IMR-90 (cell line): ENCODE results near the gene SNRPA1. TPM values are rescaled to one million over a fixed set of nuclear protein-coding genes. Genes with fewer than 3 reads are reported as not detected.

ENCODE experiments used
- ATAC-seq: fragments of 200-7000 bp; cut with Tn5 transposase; 2 replicates; pipeline ENCODE4 v1.9.1; 2020; ENCODE audit warnings: low read depth, mild to moderate bottlenecking, moderate library complexity
- BruUV-seq: library from RNA; stranded (reverse); fragments of 400-500 nt; replicated peaks from 2 replicates; lab custom pipeline; 2021; lab: Mats Ljungman, UMichigan
- CTCF ChIA-PET: fragments of 300-600 bp; formaldehyde crosslinking; extraction: SDS; loops from one replicate; lab custom pipeline; 2021; ENCODE audit warnings: antibody characterized with exemption; lab: Yijun Ruan, JAX
- POLR2A ChIA-PET: fragments of 300-600 bp; sonication (Branson Sonifier 250); formaldehyde crosslinking; loops from one replicate; lab custom pipeline; 2022; ENCODE audit warnings: antibody characterized with exemption; ENCODE audit not compliant: unreplicated experiment; lab: Charles Lee
- DNase-seq: peaks from one replicate; pipeline ENCODE4 v3.0.0; 2013
- H2AFZ ChIP-seq: replicated peaks from 2 replicates; pipeline ENCODE3; 2013; ENCODE audit warnings: low read length, mild to moderate bottlenecking; ENCODE audit not compliant: poor library complexity
- H2AK5ac ChIP-seq: 2 replicates; pipeline ENCODE4 v1.6.1; 2013; ENCODE audit warnings: low read depth, low read length, inconsistent platforms
- H2AK9ac ChIP-seq: replicated peaks from 2 replicates; pipeline ENCODE3; 2013; ENCODE audit warnings: mild to moderate bottlenecking, low read depth, low read length, moderate library complexity; ENCODE audit not compliant: poor library complexity
- H2BK120ac ChIP-seq: 2 replicates; pipeline ENCODE4 v1.6.1; 2013; ENCODE audit warnings: low read depth, low read length, inconsistent platforms
- H2BK15ac ChIP-seq: 3 replicates; pipeline ENCODE4 v1.6.1; 2013; ENCODE audit warnings: low read depth, low read length, inconsistent platforms
- H2BK20ac ChIP-seq: 2 replicates; pipeline ENCODE4 v1.6.1; 2013; ENCODE audit warnings: low read depth, mild to moderate bottlenecking, inconsistent platforms, low read length, moderate library complexity
- H2BK5ac ChIP-seq: 2 replicates; pipeline ENCODE4 v1.6.1; 2013; ENCODE audit warnings: mild to moderate bottlenecking, low read depth, low read length, inconsistent platforms; ENCODE audit not compliant: poor library complexity, severe bottlenecking
- H3K14ac ChIP-seq: replicated peaks from 2 replicates; pipeline ENCODE4 v1.6.1; 2013; ENCODE audit warnings: low read depth, low read length, inconsistent platforms
- H3K18ac ChIP-seq: 2 replicates; pipeline ENCODE4 v1.6.1; 2013; ENCODE audit warnings: low read depth, low read length, control low read depth
- H3K23ac ChIP-seq: 2 replicates; pipeline ENCODE4 v1.6.1; 2013; ENCODE audit warnings: low read depth, low read length, inconsistent platforms
- H3K27ac ChIP-seq: 2 replicates; pipeline ENCODE4 v1.5.1; 2013; ENCODE audit warnings: mild to moderate bottlenecking, control low read depth, low read length; ENCODE audit not compliant: insufficient read depth
- H3K27me3 ChIP-seq: 2 replicates; pipeline ENCODE4 v1.6.1; 2013; ENCODE audit warnings: low read length; ENCODE audit not compliant: control insufficient read depth, insufficient read depth
- H3K36me3 ChIP-seq: 2 replicates; pipeline ENCODE4 v1.6.1; 2013; ENCODE audit warnings: low read length, mixed read lengths; ENCODE audit not compliant: control insufficient read depth, insufficient read depth
- H3K4ac ChIP-seq: 2 replicates; pipeline ENCODE4 v1.6.1; 2013; ENCODE audit warnings: low read depth, low read length, inconsistent platforms
- H3K4me1 ChIP-seq: 2 replicates; pipeline ENCODE4 v1.6.1; 2013; ENCODE audit warnings: low read length, mixed read lengths; ENCODE audit not compliant: control insufficient read depth, insufficient read depth
- H3K4me2 ChIP-seq: 2 replicates; pipeline ENCODE4 v1.6.1; 2013; ENCODE audit warnings: low read depth, mild to moderate bottlenecking, control low read depth, low read length, moderate library complexity
- H3K4me3 ChIP-seq: 2 replicates; pipeline ENCODE4 v1.5.1; 2013; ENCODE audit warnings: low read depth, mild to moderate bottlenecking, control low read depth, low read length, moderate library complexity; ENCODE audit not compliant: insufficient read depth
- H3K56ac ChIP-seq: 2 replicates; pipeline ENCODE4 v1.6.1; 2013; ENCODE audit warnings: low read length, inconsistent platforms; ENCODE audit not compliant: insufficient read depth; ENCODE audit errors: extremely low read depth
- H3K79me1 ChIP-seq, 2 experiments: 2 replicates each; pipeline ENCODE4 v1.6.1; 2013; ENCODE audit warnings: low read length in 2 of 2, inconsistent platforms in 1 of 2, low read depth in 1 of 2
- H3K9ac ChIP-seq: 2 replicates; pipeline ENCODE4 v1.6.1; 2013; ENCODE audit warnings: low read depth, low read length, control low read depth
- H3K9me1 ChIP-seq: 2 replicates; pipeline ENCODE4 v1.6.1; 2013; ENCODE audit warnings: low read length, inconsistent platforms; ENCODE audit not compliant: insufficient read depth
- H3K9me3 ChIP-seq: 2 replicates; pipeline ENCODE4 v1.6.1; 2013; ENCODE audit warnings: low read length; ENCODE audit not compliant: control insufficient read depth, insufficient read depth
- H4K20me1 ChIP-seq: 2 replicates; pipeline ENCODE4 v1.6.1; 2013; ENCODE audit warnings: low read length, inconsistent platforms; ENCODE audit not compliant: insufficient read depth
- H4K5ac ChIP-seq: 2 replicates; pipeline ENCODE4 v1.6.1; 2013; ENCODE audit warnings: mild to moderate bottlenecking, low read depth, low read length, control low read depth
- H4K8ac ChIP-seq, 2 experiments: 2 replicates each; pipeline ENCODE4 v1.6.1; 2013; ENCODE audit warnings: low read depth in 2 of 2, low read length in 2 of 2, control low read depth in 1 of 2, inconsistent platforms in 1 of 2
- H4K91ac ChIP-seq: 2 replicates; pipeline ENCODE4 v1.6.1; 2013; ENCODE audit warnings: low read depth, low read length, inconsistent platforms; ENCODE audit not compliant: insufficient read depth
- BHLHE40 ChIP-seq: fragments of 150-350 bp; IDR thresholded peaks from 2 replicates; pipeline ENCODE4 v1.6.1; 2016; ENCODE audit warnings: mild to moderate bottlenecking, low read depth, low read length
- CEBPB ChIP-seq: IDR thresholded peaks from 2 replicates; pipeline ENCODE4 v1.6.1; 2012; ENCODE audit warnings: low read depth, low read length, improper control_type of control experiment
- MAFK ChIP-seq: IDR thresholded peaks from 2 replicates; pipeline ENCODE4 v1.6.1; 2012; ENCODE audit warnings: low read depth, low read length, improper control_type of control experiment
- MAZ ChIP-seq: IDR thresholded peaks from 2 replicates; pipeline ENCODE4 v1.6.1; 2012; ENCODE audit warnings: low read depth, mild to moderate bottlenecking, low read length, improper control_type of control experiment, moderate library complexity, borderline replicate concordance
- RAD21 ChIP-seq: IDR thresholded peaks from 2 replicates; pipeline ENCODE4 v1.6.1; 2012; ENCODE audit warnings: low read length, improper control_type of control experiment
- SMC3 ChIP-seq: fragments of 150-350 bp; IDR thresholded peaks from 2 replicates; pipeline ENCODE4 v1.6.1; 2016; ENCODE audit warnings: low read depth, mild to moderate bottlenecking, antibody characterized with exemption, low read length, moderate library complexity
- WGBS, 2 experiments: methylation state at CpG; one replicate each; pipeline versions ENCODE4 v1.1.5 to v1.1.7; 2013; ENCODE audit warnings: missing lambda C conversion rate in 2 of 2; ENCODE audit not compliant: insufficient read length in 1 of 2; ENCODE audit errors: extremely low coverage in 2 of 2; 5-methylcytosine and 5-hydroxymethylcytosine counted together
- dilution Hi-C: fragments of 300-500 bp; cut with HindIII; formaldehyde crosslinking; loops from one replicate; pipeline ENCODE4 v1.14.3; 2018; ENCODE audit warnings: low sequenced_read_pairs; ENCODE audit not compliant: unreplicated experiment
- in situ Hi-C: fragments of 300-500 bp; cut with MboI; formaldehyde crosslinking; loops from 3 replicates; pipeline ENCODE4 v1.14.3; 2019; ENCODE audit warnings: low sequenced_read_pairs, inconsistent platforms, mixed read lengths
- intact Hi-C: fragments of 100-400 bp; cut with micrococcal nuclease; formaldehyde crosslinking; loops from 2 replicates; pipeline ENCODE4 v1.10.0; 2022
- polyA plus RNA-seq, 3 experiments: library from polyadenylated mRNA; depleted of rRNA; stranded (reverse); fragments of >200 nt; gene quantifications; 2 replicates each; pipeline ENCODE4 v1.2.3, GENCODE V29; 2012; ENCODE audit warnings: low replicate concordance in 1 of 3
- total RNA-seq: library from RNA; depleted of rRNA; stranded (reverse); fragments of >200 nt; gene quantifications from 2 replicates; pipeline ENCODE4 v1.2.3, GENCODE V29; 2012
- TF ChIP-seq, protein P1 (sequence below): conservative IDR thresholded peaks from 2 replicates; pipeline ENCODE4 v1.5.1; 2012; ENCODE audit warnings: mild to moderate bottlenecking, low read depth, low read length, improper control_type of control experiment

Gene SNRPA1
- total and polyA plus RNA-seq, 2 of the 4 experiments (the other 2 are of a cell fraction), result 37.1 to 79.9 TPM

DNA sequence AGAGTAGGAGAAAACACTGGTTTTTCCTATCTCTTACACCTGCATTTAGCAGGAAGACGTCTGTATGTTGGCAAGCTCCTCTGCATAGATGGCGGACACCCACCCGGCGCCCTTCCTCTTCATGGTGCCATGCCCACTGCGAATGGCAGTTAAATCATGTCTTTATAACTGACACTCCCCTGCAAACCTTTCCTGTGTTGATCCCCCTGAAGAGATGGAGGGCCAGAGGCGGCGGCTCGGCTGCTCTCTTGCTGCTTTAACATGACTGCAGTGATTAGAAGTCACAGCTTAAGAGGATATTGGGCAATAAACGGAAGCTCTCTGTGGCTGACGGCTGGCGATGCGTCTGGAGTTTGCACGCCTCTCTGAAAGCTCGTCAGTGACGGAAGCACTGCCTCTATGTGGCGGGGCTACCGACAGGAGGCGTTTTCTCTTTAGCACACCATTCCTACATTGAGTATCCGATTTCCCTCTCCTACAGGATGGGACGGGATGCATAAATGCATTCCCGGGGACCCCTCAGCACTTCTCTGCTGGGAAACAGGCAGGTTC is 25.5 kb upstream of the SNRPA1 start:
- Histone ChIP-seq H2BK20ac (no peak overlapping the region), H3K4me3 (no peak overlapping the region), H3K14ac (no peak overlapping the region), H3K27me3 (peaks cover 42% of the 10 kb centered on the region), H2AK5ac (no peak overlapping the region), H3K9me1 (no peaks in the 10 kb centered on the region), H3K56ac (no peak overlapping the region), H3K36me3 (no peaks in the 10 kb centered on the region), H4K8ac (no peak overlapping the region), H4K20me1 (no peaks in the 10 kb centered on the region), H3K4me2 (peak overlapping the region; percentile 61), H2AK9ac (no peak overlapping the region), H3K18ac (no peak overlapping the region), H3K79me1 (no peaks in the 10 kb centered on the region), H3K4ac (no peak overlapping the region), H2AFZ (peak overlapping the region; percentile 47), H2BK15ac (no peak overlapping the region), H4K5ac (no peak overlapping the region), H2BK5ac (no peak overlapping the region), H3K4me1 (no peaks in the 10 kb centered on the region), H3K9ac (no peak overlapping the region), H3K23ac (no peak overlapping the region), H2BK120ac (no peak overlapping the region), H3K27ac (no peak overlapping the region), H3K9me3 (no peaks in the 10 kb centered on the region), H4K91ac (no peak overlapping the region)
- peak; percentile 51 for DNase-seq
- ATAC-seq, result peak; percentile 82
- TF ChIP-seq SMC3 (no peak), RAD21 (no peak), BHLHE40 (no peak), MAZ (no peak), CEBPB (peak; percentile 91), MAFK (no peak)
- TF ChIP-seq, protein P1, sequence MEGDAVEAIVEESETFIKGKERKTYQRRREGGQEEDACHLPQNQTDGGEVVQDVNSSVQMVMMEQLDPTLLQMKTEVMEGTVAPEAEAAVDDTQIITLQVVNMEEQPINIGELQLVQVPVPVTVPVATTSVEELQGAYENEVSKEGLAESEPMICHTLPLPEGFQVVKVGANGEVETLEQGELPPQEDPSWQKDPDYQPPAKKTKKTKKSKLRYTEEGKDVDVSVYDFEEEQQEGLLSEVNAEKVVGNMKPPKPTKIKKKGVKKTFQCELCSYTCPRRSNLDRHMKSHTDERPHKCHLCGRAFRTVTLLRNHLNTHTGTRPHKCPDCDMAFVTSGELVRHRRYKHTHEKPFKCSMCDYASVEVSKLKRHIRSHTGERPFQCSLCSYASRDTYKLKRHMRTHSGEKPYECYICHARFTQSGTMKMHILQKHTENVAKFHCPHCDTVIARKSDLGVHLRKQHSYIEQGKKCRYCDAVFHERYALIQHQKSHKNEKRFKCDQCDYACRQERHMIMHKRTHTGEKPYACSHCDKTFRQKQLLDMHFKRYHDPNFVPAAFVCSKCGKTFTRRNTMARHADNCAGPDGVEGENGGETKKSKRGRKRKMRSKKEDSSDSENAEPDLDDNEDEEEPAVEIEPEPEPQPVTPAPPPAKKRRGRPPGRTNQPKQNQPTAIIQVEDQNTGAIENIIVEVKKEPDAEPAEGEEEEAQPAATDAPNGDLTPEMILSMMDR, result peak; percentile 42
- dilution Hi-C loops, result no loop called here
- ChIA-PET POLR2A (no interaction called here), CTCF (interaction anchor here (0.6 to 1.0 kb wide), 4 partner anchors 8 to 756 kb away, joined by 3 to 4 read pairs (median 4); no protein-coding TSS in a partner anchor)
- whole genome bisulfite sequencing, 2 experiments, result 25% methylated on average over 4 of the region's 21 CpGs; no CpG with 5 or more reads in 1 of the 2 experiments
- intact Hi-C loops, result no loop called here
- BruUV-seq, result no TSS peak
- in situ Hi-C loops, result no loop called here
